RWPE1 (cell line): Measurements from ENCODE around the gene TUBD1.
"Not testable (repeated sequence)": the region's sequence is repeated elsewhere in the genome, so short reads cannot be mapped to it uniquely, and the experiment has no call there.

Source experiments
- CTCF ChIA-PET: fragments of 350-600 bp; sonication (Branson Sonifier 250); formaldehyde crosslinking; extraction: SDS; loops from one replicate; lab custom pipeline; 2021; lab: Yijun Ruan, JAX
- POLR2A ChIA-PET: fragments of 400-600 bp; formaldehyde crosslinking; extraction: SDS; loops from one replicate; lab custom pipeline; 2020; ENCODE audit warnings: antibody characterized with exemption; ENCODE audit not compliant: low non-redundant PET; lab: Yijun Ruan, JAX
- DNase-seq: peaks from one replicate; pipeline ENCODE4 v3.0.0; 2012; ENCODE audit warnings: low spot score
- H3K27ac ChIP-seq: fragments of 450-650 bp; 2 replicates; pipeline ENCODE4 v1.5.1; 2017
- CTCF ChIP-seq: fragments of 450-650 bp; conservative IDR thresholded peaks from 2 replicates; pipeline ENCODE4 v1.5.1; 2017; ENCODE audit warnings: low read depth, mild to moderate bottlenecking

Gene TUBD1, protein sequence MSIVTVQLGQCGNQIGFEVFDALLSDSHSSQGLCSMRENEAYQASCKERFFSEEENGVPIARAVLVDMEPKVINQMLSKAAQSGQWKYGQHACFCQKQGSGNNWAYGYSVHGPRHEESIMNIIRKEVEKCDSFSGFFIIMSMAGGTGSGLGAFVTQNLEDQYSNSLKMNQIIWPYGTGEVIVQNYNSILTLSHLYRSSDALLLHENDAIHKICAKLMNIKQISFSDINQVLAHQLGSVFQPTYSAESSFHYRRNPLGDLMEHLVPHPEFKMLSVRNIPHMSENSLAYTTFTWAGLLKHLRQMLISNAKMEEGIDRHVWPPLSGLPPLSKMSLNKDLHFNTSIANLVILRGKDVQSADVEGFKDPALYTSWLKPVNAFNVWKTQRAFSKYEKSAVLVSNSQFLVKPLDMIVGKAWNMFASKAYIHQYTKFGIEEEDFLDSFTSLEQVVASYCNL

DNA sequence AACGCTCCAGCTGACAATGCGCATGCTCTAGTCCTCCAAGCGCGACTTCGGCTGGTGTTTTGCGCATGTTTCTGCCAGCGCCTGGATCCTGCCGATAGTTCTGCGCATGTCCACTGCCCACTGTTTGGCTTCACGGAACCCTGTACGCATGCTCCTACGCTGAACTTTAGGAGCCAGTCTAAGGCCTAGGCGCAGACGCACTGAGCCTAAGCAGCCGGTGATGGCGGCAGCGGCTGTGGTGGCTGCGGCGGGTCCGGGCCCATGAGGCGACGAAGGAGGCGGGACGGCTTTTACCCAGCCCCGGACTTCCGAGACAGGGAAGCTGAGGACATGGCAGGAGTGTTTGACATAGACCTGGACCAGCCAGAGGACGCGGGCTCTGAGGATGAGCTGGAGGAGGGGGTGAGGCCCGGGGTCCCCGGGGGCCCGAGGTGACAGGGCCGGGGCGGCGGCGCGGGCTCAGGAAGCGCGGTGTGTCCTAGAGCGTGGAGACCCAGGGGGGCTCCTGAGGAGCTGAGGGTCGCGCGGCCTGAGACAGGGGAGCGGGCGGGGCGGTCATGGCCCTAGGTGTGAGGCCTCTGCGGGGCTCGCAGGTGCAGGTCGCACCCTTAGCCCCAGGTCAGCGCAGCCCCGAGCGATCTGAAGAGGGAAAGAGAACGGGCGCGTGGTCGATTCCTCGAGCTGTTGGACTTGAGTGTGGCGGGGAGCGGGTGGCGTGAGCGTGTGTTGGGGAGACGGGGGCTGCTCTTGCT is at the start of gene TUBD1, which contains the start of gene RPS6KB1:
TSS of gene TUBD1 (minus strand) at position 20 of the 752 bp plus-strand sequence. CDS start 1,941 bp downstream, outside the sequence.
TSS of gene RPS6KB1 (plus strand) at position 198 of the 752 bp plus-strand sequence. CDS start at position 262, 64 bp downstream.
- DNase-seq, result peak; percentile 98
- H3K27ac ChIP-seq, result peak within 1 kb of the TSS; percentile 89
- POLR2A ChIA-PET, result interaction anchor here (0.6 to 1.2 kb wide), 3 partner anchors 17 to 148 kb away, joined by 3 to 4 read pairs (median 3); no protein-coding TSS in a partner anchor
- CTCF ChIA-PET, result interaction anchor here (0.6 to 0.9 kb wide), 3 partner anchors 21 to 1440 kb away, joined by 3 to 4 read pairs (median 4); no protein-coding TSS in a partner anchor
- TF ChIP-seq CTCF, result no peak

- no peak overlapping the region for H3K27ac ChIP-seq
- DNase-seq, result no peak
- ChIA-PET POLR2A (no interaction called here), CTCF (interaction anchor here (0.6 kb wide), 1 partner anchor 443 kb away, joined by 3 read pairs; no protein-coding TSS in a partner anchor)
- TF ChIP-seq CTCF, result no peak
These were observed 48.4 kb upstream of the TUBD1 start for GRCh38 chr17:59941131-59941530.

DNA sequence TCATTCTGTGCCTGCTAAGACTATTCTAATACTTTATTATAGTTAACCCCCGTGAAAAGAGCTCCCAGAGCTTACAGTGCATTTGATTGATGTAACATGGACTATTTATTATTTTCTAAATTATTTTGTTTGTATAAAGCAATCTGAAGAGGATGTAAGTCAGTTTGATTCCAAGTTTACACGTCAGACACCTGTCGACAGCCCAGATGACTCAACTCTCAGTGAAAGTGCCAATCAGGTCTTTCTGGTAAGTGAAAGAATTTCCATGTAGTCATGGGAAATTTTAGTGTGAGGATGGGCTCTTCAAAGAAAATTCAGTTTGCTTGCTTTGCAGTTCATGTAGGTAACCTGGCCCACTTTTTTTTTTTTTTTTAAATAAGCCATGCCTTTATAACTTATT is 48.0 kb upstream of the TUBD1 start:
- CTCF ChIA-PET, POLR2A ChIA-PET, H3K27ac ChIP-seq, DNase-seq: not testable (repeated sequence)

DNA sequence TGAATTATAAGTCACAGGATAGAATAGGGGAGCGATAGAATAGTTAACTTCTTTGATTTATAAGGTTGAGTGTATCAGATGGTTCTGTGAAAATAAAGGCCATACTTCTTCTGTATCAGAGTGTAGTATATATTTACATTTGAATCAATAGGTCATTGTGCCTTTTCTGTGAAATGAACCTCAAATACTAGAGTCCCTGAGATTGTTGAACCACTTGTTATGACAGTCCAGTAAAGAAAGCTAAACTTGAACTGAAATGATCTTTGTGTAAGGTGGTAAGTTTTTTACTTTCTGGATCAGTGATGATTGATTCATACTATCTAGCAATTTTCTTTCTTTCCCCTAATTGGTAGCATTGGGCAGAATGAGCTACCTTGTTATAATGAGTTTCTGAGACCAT is 40.6 kb upstream of the TUBD1 start:
- DNase-seq, H3K27ac ChIP-seq, POLR2A ChIA-PET: not testable (repeated sequence)
- CTCF ChIA-PET, result interaction anchor here (0.6 kb wide), 1 partner anchor 113 kb away, joined by 4 read pairs; no protein-coding TSS in a partner anchor

- DNase-seq, H3K27ac ChIP-seq, POLR2A ChIA-PET: not testable (repeated sequence)
- CTCF ChIA-PET, result interaction anchor here (0.7 kb wide), 1 partner anchor 1013 kb away, joined by 6 read pairs; no protein-coding TSS in a partner anchor
These were observed 38.0 kb upstream of the TUBD1 start for GRCh38 chr17:59930768-59931167.

DNA sequence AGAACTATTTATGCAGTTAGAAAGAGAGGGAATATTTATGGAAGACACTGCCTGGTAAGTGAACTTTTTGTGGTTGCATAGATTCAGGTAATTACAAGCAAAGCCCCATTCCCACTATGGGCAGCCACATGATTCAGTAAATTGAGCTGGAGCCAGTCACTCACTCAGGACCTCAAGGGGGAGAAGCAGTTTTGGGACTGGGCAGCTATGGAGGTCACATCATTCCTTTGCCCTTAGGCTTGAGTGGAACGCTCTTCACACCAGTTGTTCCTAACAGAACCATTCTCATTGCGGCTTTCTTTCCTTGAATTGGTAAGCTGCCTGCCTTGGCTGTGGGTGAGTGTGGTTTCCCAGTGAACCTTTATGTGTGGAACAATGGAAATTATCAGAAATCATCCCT is 37.4 kb upstream of the TUBD1 start:
- DNase-seq, H3K27ac ChIP-seq, POLR2A ChIA-PET: not testable (repeated sequence)
- CTCF ChIA-PET, result interaction anchor here (0.7 kb wide), 1 partner anchor 1013 kb away, joined by 6 read pairs; no protein-coding TSS in a partner anchor

GRCh38 chr17:59920637-59921036 is 27.9 kb upstream of the TUBD1 start:
- POLR2A ChIA-PET, CTCF ChIA-PET: not testable (repeated sequence)

DNA sequence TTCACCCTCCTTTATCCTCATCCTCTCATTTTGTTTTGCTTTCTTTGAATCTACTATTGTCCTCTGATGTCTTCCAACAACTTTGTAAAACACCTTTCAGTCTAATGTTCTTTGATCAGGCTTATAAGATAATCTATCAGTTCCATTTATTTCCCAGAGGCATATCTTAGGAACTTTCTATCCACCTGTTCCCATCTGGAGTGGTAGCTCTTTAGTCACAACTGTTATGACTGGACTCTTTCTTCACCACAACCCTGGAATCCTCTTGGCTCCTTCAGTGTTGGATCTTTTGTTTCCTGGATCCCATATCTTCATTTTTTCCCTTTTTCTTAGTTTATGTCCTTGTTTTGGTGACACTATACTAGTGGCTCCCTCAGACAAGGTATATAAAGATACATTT is 23.7 kb upstream of the TUBD1 start:
- ChIA-PET CTCF (no interaction called here), POLR2A (no interaction called here)
- no peak for TF ChIP-seq CTCF
- no peak for DNase-seq
- no peak overlapping the region for H3K27ac ChIP-seq

More at GRCh38 chr17:59920637-59921036, 27.9 kb upstream of the TUBD1 start:
- not testable (repeated sequence) for H3K27ac ChIP-seq, DNase-seq
